Measurements from ENCODE around the gene P2RY11.

- no peak for TF ChIP-seq POLR2A (IDR thresholded peaks at IDR 0.05; ENCODE audit: low read length)
- no peak for TF ChIP-seq GATA1 (IDR thresholded peaks at IDR 0.05; ENCODE audit: low read depth, low read length)
These were observed 37.9 kb downstream of the P2RY11 start for GRCh38 chr19:10149427-10149826.

All from erythroblast (primary cell).